WTC11 (cell line): ENCODE measurements around the gene TRAPPC13.

ENCODE experiments used
- CREB1 ChIP-seq: sonication (generic); formaldehyde crosslinking; IDR thresholded peaks from 2 replicates; pipeline ENCODE4 v1.8.0; 2023; ENCODE audit warnings: mild to moderate bottlenecking, missing genetic modification reagents
- NR1H2 ChIP-seq: sonication (generic); formaldehyde crosslinking; IDR thresholded peaks from 2 replicates; pipeline ENCODE4 v1.9.0; 2021; ENCODE audit warnings: mild to moderate bottlenecking, moderate library complexity, missing genetic modification reagents
- NR3C1 ChIP-seq: sonication (generic); formaldehyde crosslinking; conservative IDR thresholded peaks from 2 replicates; pipeline ENCODE4 v1.8.1; 2023; ENCODE audit warnings: low read depth, mild to moderate bottlenecking, missing genetic modification reagents
- SP1 ChIP-seq: sonication (generic); formaldehyde crosslinking; conservative IDR thresholded peaks from 2 replicates; pipeline ENCODE4 v1.8.1; 2022; ENCODE audit warnings: missing genetic modification reagents
- ZNF396 ChIP-seq: fragments of 250-450 bp; sonication (Bioruptor Pico); IDR thresholded peaks from 2 replicates; pipeline ENCODE4 v1.8.0; 2021; ENCODE audit warnings: mild to moderate bottlenecking, moderate library complexity, borderline replicate concordance
- TF ChIP-seq, protein P1 (sequence below): fragments of 200-600 bp; IDR thresholded peaks from 2 replicates; pipeline ENCODE4 v1.8.0; 2022; ENCODE audit warnings: antibody characterized with exemption
- TF ChIP-seq, protein P2 (sequence below): sonication (generic); formaldehyde crosslinking; IDR thresholded peaks from 2 replicates; pipeline ENCODE4 v1.8.0; 2022; ENCODE audit warnings: mild to moderate bottlenecking, missing genetic modification reagents
- TF ChIP-seq, protein P3 (sequence below): sonication (generic); formaldehyde crosslinking; conservative IDR thresholded peaks from 2 replicates; pipeline ENCODE4 v1.8.1; 2023; ENCODE audit warnings: mild to moderate bottlenecking, low read depth, missing genetic modification reagents, moderate library complexity
- TF ChIP-seq, protein P4 (sequence below): sonication (generic); formaldehyde crosslinking; IDR thresholded peaks from 2 replicates; pipeline ENCODE4 v1.8.0; 2022; ENCODE audit warnings: missing genetic modification reagents

GRCh38 chr5:65612298-65612907 is 12.4 kb upstream of the TRAPPC13 start:
- TF ChIP-seq, protein P1, sequence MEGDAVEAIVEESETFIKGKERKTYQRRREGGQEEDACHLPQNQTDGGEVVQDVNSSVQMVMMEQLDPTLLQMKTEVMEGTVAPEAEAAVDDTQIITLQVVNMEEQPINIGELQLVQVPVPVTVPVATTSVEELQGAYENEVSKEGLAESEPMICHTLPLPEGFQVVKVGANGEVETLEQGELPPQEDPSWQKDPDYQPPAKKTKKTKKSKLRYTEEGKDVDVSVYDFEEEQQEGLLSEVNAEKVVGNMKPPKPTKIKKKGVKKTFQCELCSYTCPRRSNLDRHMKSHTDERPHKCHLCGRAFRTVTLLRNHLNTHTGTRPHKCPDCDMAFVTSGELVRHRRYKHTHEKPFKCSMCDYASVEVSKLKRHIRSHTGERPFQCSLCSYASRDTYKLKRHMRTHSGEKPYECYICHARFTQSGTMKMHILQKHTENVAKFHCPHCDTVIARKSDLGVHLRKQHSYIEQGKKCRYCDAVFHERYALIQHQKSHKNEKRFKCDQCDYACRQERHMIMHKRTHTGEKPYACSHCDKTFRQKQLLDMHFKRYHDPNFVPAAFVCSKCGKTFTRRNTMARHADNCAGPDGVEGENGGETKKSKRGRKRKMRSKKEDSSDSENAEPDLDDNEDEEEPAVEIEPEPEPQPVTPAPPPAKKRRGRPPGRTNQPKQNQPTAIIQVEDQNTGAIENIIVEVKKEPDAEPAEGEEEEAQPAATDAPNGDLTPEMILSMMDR: no peak
- TF ChIP-seq CREB1 (CRISPR knock-in tag): no peak
- no peak for TF ChIP-seq ZNF396
- TF ChIP-seq SP1 (CRISPR knock-in tag): no peak
- TF ChIP-seq, protein P2, sequence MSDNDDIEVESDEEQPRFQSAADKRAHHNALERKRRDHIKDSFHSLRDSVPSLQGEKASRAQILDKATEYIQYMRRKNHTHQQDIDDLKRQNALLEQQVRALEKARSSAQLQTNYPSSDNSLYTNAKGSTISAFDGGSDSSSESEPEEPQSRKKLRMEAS (CRISPR knock-in tag): no peak
- TF ChIP-seq, protein P3, sequence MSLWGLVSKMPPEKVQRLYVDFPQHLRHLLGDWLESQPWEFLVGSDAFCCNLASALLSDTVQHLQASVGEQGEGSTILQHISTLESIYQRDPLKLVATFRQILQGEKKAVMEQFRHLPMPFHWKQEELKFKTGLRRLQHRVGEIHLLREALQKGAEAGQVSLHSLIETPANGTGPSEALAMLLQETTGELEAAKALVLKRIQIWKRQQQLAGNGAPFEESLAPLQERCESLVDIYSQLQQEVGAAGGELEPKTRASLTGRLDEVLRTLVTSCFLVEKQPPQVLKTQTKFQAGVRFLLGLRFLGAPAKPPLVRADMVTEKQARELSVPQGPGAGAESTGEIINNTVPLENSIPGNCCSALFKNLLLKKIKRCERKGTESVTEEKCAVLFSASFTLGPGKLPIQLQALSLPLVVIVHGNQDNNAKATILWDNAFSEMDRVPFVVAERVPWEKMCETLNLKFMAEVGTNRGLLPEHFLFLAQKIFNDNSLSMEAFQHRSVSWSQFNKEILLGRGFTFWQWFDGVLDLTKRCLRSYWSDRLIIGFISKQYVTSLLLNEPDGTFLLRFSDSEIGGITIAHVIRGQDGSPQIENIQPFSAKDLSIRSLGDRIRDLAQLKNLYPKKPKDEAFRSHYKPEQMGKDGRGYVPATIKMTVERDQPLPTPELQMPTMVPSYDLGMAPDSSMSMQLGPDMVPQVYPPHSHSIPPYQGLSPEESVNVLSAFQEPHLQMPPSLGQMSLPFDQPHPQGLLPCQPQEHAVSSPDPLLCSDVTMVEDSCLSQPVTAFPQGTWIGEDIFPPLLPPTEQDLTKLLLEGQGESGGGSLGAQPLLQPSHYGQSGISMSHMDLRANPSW (CRISPR knock-in tag): no peak
- TF ChIP-seq NR3C1 (CRISPR knock-in tag): no peak
- TF ChIP-seq, protein P4, sequence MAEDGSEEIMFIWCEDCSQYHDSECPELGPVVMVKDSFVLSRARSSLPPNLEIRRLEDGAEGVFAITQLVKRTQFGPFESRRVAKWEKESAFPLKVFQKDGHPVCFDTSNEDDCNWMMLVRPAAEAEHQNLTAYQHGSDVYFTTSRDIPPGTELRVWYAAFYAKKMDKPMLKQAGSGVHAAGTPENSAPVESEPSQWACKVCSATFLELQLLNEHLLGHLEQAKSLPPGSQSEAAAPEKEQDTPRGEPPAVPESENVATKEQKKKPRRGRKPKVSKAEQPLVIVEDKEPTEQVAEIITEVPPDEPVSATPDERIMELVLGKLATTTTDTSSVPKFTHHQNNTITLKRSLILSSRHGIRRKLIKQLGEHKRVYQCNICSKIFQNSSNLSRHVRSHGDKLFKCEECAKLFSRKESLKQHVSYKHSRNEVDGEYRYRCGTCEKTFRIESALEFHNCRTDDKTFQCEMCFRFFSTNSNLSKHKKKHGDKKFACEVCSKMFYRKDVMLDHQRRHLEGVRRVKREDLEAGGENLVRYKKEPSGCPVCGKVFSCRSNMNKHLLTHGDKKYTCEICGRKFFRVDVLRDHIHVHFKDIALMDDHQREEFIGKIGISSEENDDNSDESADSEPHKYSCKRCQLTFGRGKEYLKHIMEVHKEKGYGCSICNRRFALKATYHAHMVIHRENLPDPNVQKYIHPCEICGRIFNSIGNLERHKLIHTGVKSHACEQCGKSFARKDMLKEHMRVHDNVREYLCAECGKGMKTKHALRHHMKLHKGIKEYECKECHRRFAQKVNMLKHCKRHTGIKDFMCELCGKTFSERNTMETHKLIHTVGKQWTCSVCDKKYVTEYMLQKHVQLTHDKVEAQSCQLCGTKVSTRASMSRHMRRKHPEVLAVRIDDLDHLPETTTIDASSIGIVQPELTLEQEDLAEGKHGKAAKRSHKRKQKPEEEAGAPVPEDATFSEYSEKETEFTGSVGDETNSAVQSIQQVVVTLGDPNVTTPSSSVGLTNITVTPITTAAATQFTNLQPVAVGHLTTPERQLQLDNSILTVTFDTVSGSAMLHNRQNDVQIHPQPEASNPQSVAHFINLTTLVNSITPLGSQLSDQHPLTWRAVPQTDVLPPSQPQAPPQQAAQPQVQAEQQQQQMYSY (CRISPR knock-in tag): no peak
- no peak for TF ChIP-seq NR1H2
